ENCODE data around the gene RAPGEF4. TPM values are rescaled to one million over a fixed set of nuclear protein-coding genes. Genes with fewer than 3 reads are reported as not detected.

Gene RAPGEF4
- total and polyA plus RNA-seq, 2 donors (not counting 1 experiment from before 2014, with no cell fraction given) = 0.22 to 0.30 TPM

- no peak overlapping the region for H2AFZ ChIP-seq (ENCODE audit: insufficient read depth, low read depth, low read length, poor library complexity, severe bottlenecking)
- no peak for TF ChIP-seq EZH2 (IDR thresholded peaks at IDR 0.05; ENCODE audit: borderline replicate concordance, insufficient read depth, low read depth, low read length, poor library complexity, severe bottlenecking)
- TF ChIP-seq, protein P1, sequence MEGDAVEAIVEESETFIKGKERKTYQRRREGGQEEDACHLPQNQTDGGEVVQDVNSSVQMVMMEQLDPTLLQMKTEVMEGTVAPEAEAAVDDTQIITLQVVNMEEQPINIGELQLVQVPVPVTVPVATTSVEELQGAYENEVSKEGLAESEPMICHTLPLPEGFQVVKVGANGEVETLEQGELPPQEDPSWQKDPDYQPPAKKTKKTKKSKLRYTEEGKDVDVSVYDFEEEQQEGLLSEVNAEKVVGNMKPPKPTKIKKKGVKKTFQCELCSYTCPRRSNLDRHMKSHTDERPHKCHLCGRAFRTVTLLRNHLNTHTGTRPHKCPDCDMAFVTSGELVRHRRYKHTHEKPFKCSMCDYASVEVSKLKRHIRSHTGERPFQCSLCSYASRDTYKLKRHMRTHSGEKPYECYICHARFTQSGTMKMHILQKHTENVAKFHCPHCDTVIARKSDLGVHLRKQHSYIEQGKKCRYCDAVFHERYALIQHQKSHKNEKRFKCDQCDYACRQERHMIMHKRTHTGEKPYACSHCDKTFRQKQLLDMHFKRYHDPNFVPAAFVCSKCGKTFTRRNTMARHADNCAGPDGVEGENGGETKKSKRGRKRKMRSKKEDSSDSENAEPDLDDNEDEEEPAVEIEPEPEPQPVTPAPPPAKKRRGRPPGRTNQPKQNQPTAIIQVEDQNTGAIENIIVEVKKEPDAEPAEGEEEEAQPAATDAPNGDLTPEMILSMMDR (IDR thresholded peaks at IDR 0.05) = no peak
- intact Hi-C loops (cut with micrococcal nuclease) = no loop called here
- no peak overlapping the region for H3K4me3 ChIP-seq (ENCODE audit: control extremely low read depth in 1 of 5, extremely low read depth in 1 of 5, insufficient read depth in 1 of 5, low read depth in 2 of 5, low read length in 4 of 5)
- no peaks in the 10 kb centered on the region for H3K9me3 Mint-ChIP-seq (ENCODE audit: insufficient read depth)
- peaks cover 13% of the 10 kb centered on the region for H3K27me3 Mint-ChIP-seq
- H4K20me1 ChIP-seq (ENCODE audit: control insufficient read depth, insufficient read depth, low read length, poor library complexity, severe bottlenecking) = no peaks in the 10 kb centered on the region
- no peaks in the 10 kb centered on the region for H3K79me2 ChIP-seq (ENCODE audit: control insufficient read depth, insufficient read depth, low read length)
- H3K27me3 ChIP-seq (replicated peaks in 1 of 4; ENCODE audit: control extremely low read depth in 1 of 4, control insufficient read depth in 3 of 4, insufficient read depth in 4 of 4, low read length in 3 of 4) = peaks cover 0 to 2% (median 0%) of the 10 kb centered on the region in 4 experiments
- DNase-seq (no peak), ATAC-seq (ENCODE audit: low read depth) (no peak)
- H3K4me3 Mint-ChIP-seq = no peak overlapping the region
- H3K4me1 ChIP-seq (ENCODE audit: control insufficient read depth in 2 of 2, insufficient read depth in 2 of 2, low read length in 2 of 2) = no peaks in the 10 kb centered on the region
- no peak overlapping the region for H3K27ac ChIP-seq (ENCODE audit: low read length in 2 of 2)
- ChIA-PET POLR2A (no interaction called here), CTCF (no interaction called here)
- no peak overlapping the region for H3K27ac Mint-ChIP-seq
- no peak overlapping the region for H3K9ac ChIP-seq (ENCODE audit: low read length)
- no peak overlapping the region for H3K4me2 ChIP-seq (replicated peaks; ENCODE audit: low read depth, low read length, poor library complexity, severe bottlenecking)
- H3K36me3 ChIP-seq (replicated peaks in 1 of 2; ENCODE audit: control extremely low read depth in 1 of 2, control insufficient read depth in 1 of 2, extremely low read depth in 1 of 2, insufficient read depth in 2 of 2, low read length in 1 of 2) = no peaks in the 10 kb centered on the region
- no peaks in the 10 kb centered on the region for H3K4me1 Mint-ChIP-seq
- 96% methylated on average over 4 of the region's 6 CpGs for WGBS (ENCODE audit: insufficient coverage)
- no peaks in the 10 kb centered on the region for H3K9me3 ChIP-seq (ENCODE audit: control extremely low read depth in 1 of 3, control insufficient read depth in 2 of 3, insufficient read depth in 1 of 3, low read length in 2 of 3)
Measured at GRCh38 chr2:172834881-172835280, 99.2 kb downstream of the RAPGEF4 start.

- H3K4me1 ChIP-seq (ENCODE audit: control insufficient read depth in 2 of 2, insufficient read depth in 2 of 2, low read length in 2 of 2) = no peaks in the 10 kb centered on the region
- TF ChIP-seq EZH2 (IDR thresholded peaks at IDR 0.05; ENCODE audit: borderline replicate concordance, insufficient read depth, low read depth, low read length, poor library complexity, severe bottlenecking) = no peak
- TF ChIP-seq, protein P1 (IDR thresholded peaks at IDR 0.05) = no peak
- ChIA-PET POLR2A (no interaction called here), CTCF (no interaction called here)
- H3K36me3 ChIP-seq (replicated peaks in 1 of 2; ENCODE audit: control extremely low read depth in 1 of 2, control insufficient read depth in 1 of 2, extremely low read depth in 1 of 2, insufficient read depth in 2 of 2, low read length in 1 of 2) = no peaks in the 10 kb centered on the region
- no peak overlapping the region for H3K27ac Mint-ChIP-seq
- no peaks in the 10 kb centered on the region for H3K9me3 ChIP-seq (ENCODE audit: control extremely low read depth in 1 of 3, control insufficient read depth in 2 of 3, insufficient read depth in 1 of 3, low read length in 2 of 3)
- no peak overlapping the region for H3K4me3 Mint-ChIP-seq
- no peaks in the 10 kb centered on the region for H3K79me2 ChIP-seq (ENCODE audit: control insufficient read depth, insufficient read depth, low read length)
- intact Hi-C loops (cut with micrococcal nuclease) = no loop called here
- no peak overlapping the region for H3K4me3 ChIP-seq (ENCODE audit: control extremely low read depth in 1 of 5, extremely low read depth in 1 of 5, insufficient read depth in 1 of 5, low read depth in 2 of 5, low read length in 4 of 5)
- DNase-seq (no peak), ATAC-seq (ENCODE audit: low read depth) (no peak)
- H3K27me3 Mint-ChIP-seq = peaks cover 20% of the 10 kb centered on the region
- H3K4me2 ChIP-seq (replicated peaks; ENCODE audit: low read depth, low read length, poor library complexity, severe bottlenecking) = no peak overlapping the region
- no peak overlapping the region for H2AFZ ChIP-seq (ENCODE audit: insufficient read depth, low read depth, low read length, poor library complexity, severe bottlenecking)
- 83% methylated on average over 1 of the region's 6 CpGs for WGBS (ENCODE audit: insufficient coverage)
- H3K9me3 Mint-ChIP-seq (ENCODE audit: insufficient read depth) = no peaks in the 10 kb centered on the region
- no peak overlapping the region for H3K27ac ChIP-seq (ENCODE audit: low read length in 2 of 2)
- no peaks in the 10 kb centered on the region for H4K20me1 ChIP-seq (ENCODE audit: control insufficient read depth, insufficient read depth, low read length, poor library complexity, severe bottlenecking)
- no peaks in the 10 kb centered on the region for H3K4me1 Mint-ChIP-seq
- H3K9ac ChIP-seq (ENCODE audit: low read length) = no peak overlapping the region
- H3K27me3 ChIP-seq (replicated peaks in 1 of 4; ENCODE audit: control extremely low read depth in 1 of 4, control insufficient read depth in 3 of 4, insufficient read depth in 4 of 4, low read length in 3 of 4) = peaks cover 0 to 2% (median 0%) of the 10 kb centered on the region in 4 experiments
Measured at GRCh38 chr2:172836347-172836821, 100.7 kb downstream of the RAPGEF4 start.

Data from B cell (primary cell).